NCI-H82 (cell line): Measurements from ENCODE around the gene CUL2.
A peak's percentile ranks its signal among the peaks of the same experiment; 100 is the strongest.
"Not testable (repeated sequence)": the region's sequence is repeated elsewhere in the genome, so short reads cannot be mapped to it uniquely, and the experiment has no call there.

Source experiments
- DNase-seq: peaks from one replicate; lab custom pipeline; 2025; lab: John Stamatoyannopoulos, UW

Gene CUL2

GRCh38 chr10:35079763-35080162 is 10.4 kb downstream of the CUL2 start:
- no peak for DNase-seq

GRCh38 chr10:35079265-35079664 is 10.9 kb downstream of the CUL2 start:
- no peak for DNase-seq

GRCh38 chr10:35075228-35075627 is 14.9 kb downstream of the CUL2 start:
- DNase-seq: peak; percentile 28

GRCh38 chr10:35074266-35074665 is 15.9 kb downstream of the CUL2 start:
- DNase-seq: no peak

- no peak for DNase-seq
Observed at GRCh38 chr10:35070521-35070920, 19.6 kb downstream of the CUL2 start.

GRCh38 chr10:35063837-35064454 is 26.2 kb downstream of the CUL2 start:
- DNase-seq: no peak

GRCh38 chr10:35059481-35059880 is 30.7 kb downstream of the CUL2 start:
- no peak for DNase-seq

- DNase-seq: no peak
Observed at GRCh38 chr10:35058686-35059085, 31.5 kb downstream of the CUL2 start.

- DNase-seq: no peak
Observed at GRCh38 chr10:35058134-35058533, 32.0 kb downstream of the CUL2 start.

- no peak for DNase-seq
Observed at GRCh38 chr10:35056686-35057085, 33.5 kb downstream of the CUL2 start.

- DNase-seq: no peak
Observed at GRCh38 chr10:35056133-35056532, 34.0 kb downstream of the CUL2 start.

GRCh38 chr10:35050568-35050967 is 39.6 kb downstream of the CUL2 start:
- no peak for DNase-seq

- DNase-seq: no peak
Observed at GRCh38 chr10:35046074-35046473, 44.1 kb downstream of the CUL2 start.

GRCh38 chr10:35045275-35045674 is 44.9 kb downstream of the CUL2 start:
- not testable (repeated sequence) for DNase-seq

- no peak for DNase-seq
Observed at GRCh38 chr10:35043796-35044344, 46.3 kb downstream of the CUL2 start.

GRCh38 chr10:35042783-35043182 is 47.4 kb downstream of the CUL2 start:
- DNase-seq: no peak

GRCh38 chr10:35041502-35041879 is 48.6 kb downstream of the CUL2 start:
- DNase-seq: no peak

GRCh38 chr10:35040760-35041501 is 49.2 kb downstream of the CUL2 start:
- DNase-seq: peak; percentile 69

GRCh38 chr10:35037104-35037503 is 53.0 kb downstream of the CUL2 start:
- no peak for DNase-seq

GRCh38 chr10:35035606-35036005 is 54.5 kb downstream of the CUL2 start:
- no peak for DNase-seq

- DNase-seq: peak; percentile 7
Observed at GRCh38 chr10:35027567-35027966, 62.6 kb downstream of the CUL2 start.

- DNase-seq: no peak
Observed at GRCh38 chr10:35025916-35026315, 64.2 kb downstream of the CUL2 start.

- no peak for DNase-seq
Observed at GRCh38 chr10:35020481-35020880, 69.7 kb downstream of the CUL2 start.
